NB4 (cell line): ENCODE results near the gene SNRNP48.
A peak's percentile ranks its signal among the peaks of the same experiment; 100 is the strongest.

ENCODE experiments used
- DNase-seq: peaks from one replicate; pipeline ENCODE4 v3.0.0; 2010; ENCODE audit warnings: low read depth
- H3K4me3 ChIP-seq: one replicate; pipeline ENCODE4 v1.5.1; 2011; ENCODE audit warnings: mild to moderate bottlenecking, low read depth, low read length, moderate library complexity
- MAX ChIP-seq: IDR thresholded peaks from 2 replicates; pipeline ENCODE4 v1.6.1; 2011; ENCODE audit warnings: low read depth, low read length
- MYC ChIP-seq: IDR thresholded peaks from 2 replicates; pipeline ENCODE4 v1.6.1; 2011; ENCODE audit warnings: low read depth, low read length
- POLR2A ChIP-seq: IDR thresholded peaks from 2 replicates; pipeline ENCODE4 v1.6.1; 2011; ENCODE audit warnings: mild to moderate bottlenecking; ENCODE audit not compliant: insufficient read length; ENCODE audit errors: extremely low read depth
- TF ChIP-seq, protein P1 (sequence below): IDR thresholded peaks from one replicate; pipeline ENCODE4 v1.5.1; 2012; ENCODE audit warnings: low read depth, low read length

SNRNP48 gene

DNA sequence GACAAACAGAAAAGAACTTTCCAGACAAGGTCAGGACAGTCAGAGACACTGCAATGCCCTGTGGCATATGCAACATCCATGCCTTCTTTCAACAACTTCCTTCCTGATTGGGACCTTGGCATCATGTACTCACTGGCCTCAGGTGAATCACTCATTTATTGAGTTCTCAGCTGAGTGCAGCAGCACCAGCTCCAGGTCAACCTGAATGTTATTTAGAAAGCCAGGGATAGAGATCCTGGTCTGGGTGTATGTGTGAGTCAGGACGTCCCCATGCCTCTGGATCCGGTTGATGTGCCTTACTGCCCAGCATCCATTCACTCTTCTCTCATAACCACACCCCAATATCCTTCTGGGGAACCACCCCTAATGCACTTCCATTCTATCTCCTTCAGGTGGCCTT lies 54.4 kb downstream of the SNRNP48 start:
- H3K4me3 ChIP-seq, result no peak overlapping the region
- no peak for DNase-seq
- TF ChIP-seq POLR2A (no peak), MYC (no peak), MAX (no peak)
- TF ChIP-seq, protein P1, sequence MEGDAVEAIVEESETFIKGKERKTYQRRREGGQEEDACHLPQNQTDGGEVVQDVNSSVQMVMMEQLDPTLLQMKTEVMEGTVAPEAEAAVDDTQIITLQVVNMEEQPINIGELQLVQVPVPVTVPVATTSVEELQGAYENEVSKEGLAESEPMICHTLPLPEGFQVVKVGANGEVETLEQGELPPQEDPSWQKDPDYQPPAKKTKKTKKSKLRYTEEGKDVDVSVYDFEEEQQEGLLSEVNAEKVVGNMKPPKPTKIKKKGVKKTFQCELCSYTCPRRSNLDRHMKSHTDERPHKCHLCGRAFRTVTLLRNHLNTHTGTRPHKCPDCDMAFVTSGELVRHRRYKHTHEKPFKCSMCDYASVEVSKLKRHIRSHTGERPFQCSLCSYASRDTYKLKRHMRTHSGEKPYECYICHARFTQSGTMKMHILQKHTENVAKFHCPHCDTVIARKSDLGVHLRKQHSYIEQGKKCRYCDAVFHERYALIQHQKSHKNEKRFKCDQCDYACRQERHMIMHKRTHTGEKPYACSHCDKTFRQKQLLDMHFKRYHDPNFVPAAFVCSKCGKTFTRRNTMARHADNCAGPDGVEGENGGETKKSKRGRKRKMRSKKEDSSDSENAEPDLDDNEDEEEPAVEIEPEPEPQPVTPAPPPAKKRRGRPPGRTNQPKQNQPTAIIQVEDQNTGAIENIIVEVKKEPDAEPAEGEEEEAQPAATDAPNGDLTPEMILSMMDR, result no peak

DNA sequence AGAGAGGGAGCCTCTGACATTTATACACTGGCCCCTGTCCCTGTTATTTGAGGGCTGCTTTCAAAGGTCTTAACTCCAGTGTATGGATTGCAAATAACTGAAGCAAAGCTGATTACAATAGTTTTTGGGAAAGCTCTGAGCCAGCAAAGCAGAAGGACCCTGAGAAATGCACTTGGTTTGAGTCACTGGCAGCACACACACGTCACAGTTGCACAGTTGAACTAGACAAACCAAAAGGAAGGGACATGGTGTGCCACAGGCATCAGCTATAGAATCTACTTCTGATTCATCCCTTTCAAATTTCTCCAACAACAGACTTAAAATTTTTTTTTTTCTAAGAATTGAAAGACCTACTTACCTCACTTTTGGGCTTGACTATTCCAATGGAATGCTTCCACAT lies 56.4 kb downstream of the SNRNP48 start:
- DNase-seq, result no peak
- TF ChIP-seq MAX (no peak), POLR2A (no peak), MYC (no peak)
- TF ChIP-seq, protein P1, result no peak
- no peak overlapping the region for H3K4me3 ChIP-seq

- no peak for DNase-seq
- no peak overlapping the region for H3K4me3 ChIP-seq
- TF ChIP-seq POLR2A (no peak), MYC (no peak), MAX (no peak)
- TF ChIP-seq, protein P1, result no peak
Measured at GRCh38 chr6:7647504-7647903, 57.5 kb downstream of the SNRNP48 start.

- DNase-seq, result peak; percentile 50
- no peak overlapping the region for H3K4me3 ChIP-seq
- TF ChIP-seq MYC (no peak), MAX (no peak), POLR2A (no peak)
- TF ChIP-seq, protein P1, result no peak
Measured at GRCh38 chr6:7649037-7649810, 59.2 kb downstream of the SNRNP48 start.

GRCh38 chr6:7650878-7651277 lies 60.9 kb downstream of the SNRNP48 start:
- TF ChIP-seq MYC (no peak), POLR2A (no peak), MAX (no peak)
- TF ChIP-seq, protein P1, result no peak
- DNase-seq, result no peak
- H3K4me3 ChIP-seq, result no peak overlapping the region
